ENCODE results near the gene DUT.

The DUT gene

GRCh38 chr15:48371961-48372360 is 40.7 kb downstream of the DUT start:
- DNase-seq, result no peak

GRCh38 chr15:48373821-48374451 is 42.7 kb downstream of the DUT start:
- DNase-seq, result no peak

GRCh38 chr15:48374472-48374871 is 43.2 kb downstream of the DUT start:
- no peak for DNase-seq

- no peak for DNase-seq
Observed at GRCh38 chr15:48375767-48376166, 44.5 kb downstream of the DUT start.

- DNase-seq, result no peak
Observed at GRCh38 chr15:48380198-48380597, 49.0 kb downstream of the DUT start.

GRCh38 chr15:48381861-48382260 is 50.6 kb downstream of the DUT start:
- DNase-seq, result no peak

GRCh38 chr15:48383031-48383430 is 51.8 kb downstream of the DUT start:
- no peak for DNase-seq

- no peak for DNase-seq
Observed at GRCh38 chr15:48384616-48385015, 53.4 kb downstream of the DUT start.

GRCh38 chr15:48385031-48385830 is 54.0 kb downstream of the DUT start:
- no peak for DNase-seq

- DNase-seq, result no peak
Observed at GRCh38 chr15:48388016-48388851, 57.0 kb downstream of the DUT start.

- no peak for DNase-seq
Observed at GRCh38 chr15:48388910-48389309, 57.7 kb downstream of the DUT start.

GRCh38 chr15:48389691-48390143 is 58.5 kb downstream of the DUT start:
- DNase-seq, result no peak

GRCh38 chr15:48391950-48392349 is 60.7 kb downstream of the DUT start:
- DNase-seq, result no peak

GRCh38 chr15:48392356-48392755 is 61.1 kb downstream of the DUT start:
- peak; percentile 53 for DNase-seq
